Measurements from ENCODE around the gene BPIFA1. TPM values are rescaled to one million over a fixed set of nuclear protein-coding genes. Genes with fewer than 3 reads are reported as not detected.

BPIFA1 gene
- total and polyA plus RNA-seq, 2 experiments from 2014 or later, result not detected

DNA sequence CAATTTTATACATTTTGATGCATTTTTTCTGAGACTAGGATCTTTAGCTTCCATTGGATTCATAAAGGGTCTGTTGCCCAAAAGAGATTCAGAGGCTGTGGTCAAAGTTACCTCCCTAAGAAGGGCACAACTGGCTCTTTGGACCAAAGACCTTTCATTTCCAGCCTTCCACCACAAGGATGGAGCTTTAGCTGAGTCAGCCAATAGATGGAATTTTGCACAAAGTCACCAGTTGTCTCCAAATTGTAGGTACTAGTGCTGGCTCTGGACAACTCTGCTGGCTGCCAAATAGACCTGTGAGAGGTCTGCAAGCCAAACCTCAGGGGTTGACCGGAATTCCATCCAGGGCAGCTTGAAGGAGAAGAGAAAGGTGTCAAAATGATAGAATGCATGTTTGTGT, 555 bp downstream of the BPIFA1 start:
- Histone ChIP-seq H3K4me3 (no peak overlapping the region), H2AFZ (no peak overlapping the region), H3K36me3 (ENCODE audit: insufficient read depth) (no peaks in the 10 kb centered on the region), H3F3A (replicated peaks; ENCODE audit: low read depth) (no peaks in the 10 kb centered on the region), H3K9me2 (ENCODE audit: insufficient read depth) (no peaks in the 10 kb centered on the region; the same call in 1 of the 2 replicates), H3K79me2 (replicated peaks; ENCODE audit: insufficient read depth) (no peaks in the 10 kb centered on the region), H3K4me2 (no peak overlapping the region), H4K20me1 (replicated peaks; ENCODE audit: insufficient read depth) (no peaks in the 10 kb centered on the region), H3K27ac (ENCODE audit: low read depth) (no peak overlapping the region), H3K27me3 (ENCODE audit: insufficient read depth) (no peaks in the 10 kb centered on the region), H3K4me1 (ENCODE audit: insufficient read depth) (no peaks in the 10 kb centered on the region)
- DNase-seq (ENCODE audit: low spot score) (no peak), ATAC-seq (no peak)
- TF ChIP-seq, protein P1, sequence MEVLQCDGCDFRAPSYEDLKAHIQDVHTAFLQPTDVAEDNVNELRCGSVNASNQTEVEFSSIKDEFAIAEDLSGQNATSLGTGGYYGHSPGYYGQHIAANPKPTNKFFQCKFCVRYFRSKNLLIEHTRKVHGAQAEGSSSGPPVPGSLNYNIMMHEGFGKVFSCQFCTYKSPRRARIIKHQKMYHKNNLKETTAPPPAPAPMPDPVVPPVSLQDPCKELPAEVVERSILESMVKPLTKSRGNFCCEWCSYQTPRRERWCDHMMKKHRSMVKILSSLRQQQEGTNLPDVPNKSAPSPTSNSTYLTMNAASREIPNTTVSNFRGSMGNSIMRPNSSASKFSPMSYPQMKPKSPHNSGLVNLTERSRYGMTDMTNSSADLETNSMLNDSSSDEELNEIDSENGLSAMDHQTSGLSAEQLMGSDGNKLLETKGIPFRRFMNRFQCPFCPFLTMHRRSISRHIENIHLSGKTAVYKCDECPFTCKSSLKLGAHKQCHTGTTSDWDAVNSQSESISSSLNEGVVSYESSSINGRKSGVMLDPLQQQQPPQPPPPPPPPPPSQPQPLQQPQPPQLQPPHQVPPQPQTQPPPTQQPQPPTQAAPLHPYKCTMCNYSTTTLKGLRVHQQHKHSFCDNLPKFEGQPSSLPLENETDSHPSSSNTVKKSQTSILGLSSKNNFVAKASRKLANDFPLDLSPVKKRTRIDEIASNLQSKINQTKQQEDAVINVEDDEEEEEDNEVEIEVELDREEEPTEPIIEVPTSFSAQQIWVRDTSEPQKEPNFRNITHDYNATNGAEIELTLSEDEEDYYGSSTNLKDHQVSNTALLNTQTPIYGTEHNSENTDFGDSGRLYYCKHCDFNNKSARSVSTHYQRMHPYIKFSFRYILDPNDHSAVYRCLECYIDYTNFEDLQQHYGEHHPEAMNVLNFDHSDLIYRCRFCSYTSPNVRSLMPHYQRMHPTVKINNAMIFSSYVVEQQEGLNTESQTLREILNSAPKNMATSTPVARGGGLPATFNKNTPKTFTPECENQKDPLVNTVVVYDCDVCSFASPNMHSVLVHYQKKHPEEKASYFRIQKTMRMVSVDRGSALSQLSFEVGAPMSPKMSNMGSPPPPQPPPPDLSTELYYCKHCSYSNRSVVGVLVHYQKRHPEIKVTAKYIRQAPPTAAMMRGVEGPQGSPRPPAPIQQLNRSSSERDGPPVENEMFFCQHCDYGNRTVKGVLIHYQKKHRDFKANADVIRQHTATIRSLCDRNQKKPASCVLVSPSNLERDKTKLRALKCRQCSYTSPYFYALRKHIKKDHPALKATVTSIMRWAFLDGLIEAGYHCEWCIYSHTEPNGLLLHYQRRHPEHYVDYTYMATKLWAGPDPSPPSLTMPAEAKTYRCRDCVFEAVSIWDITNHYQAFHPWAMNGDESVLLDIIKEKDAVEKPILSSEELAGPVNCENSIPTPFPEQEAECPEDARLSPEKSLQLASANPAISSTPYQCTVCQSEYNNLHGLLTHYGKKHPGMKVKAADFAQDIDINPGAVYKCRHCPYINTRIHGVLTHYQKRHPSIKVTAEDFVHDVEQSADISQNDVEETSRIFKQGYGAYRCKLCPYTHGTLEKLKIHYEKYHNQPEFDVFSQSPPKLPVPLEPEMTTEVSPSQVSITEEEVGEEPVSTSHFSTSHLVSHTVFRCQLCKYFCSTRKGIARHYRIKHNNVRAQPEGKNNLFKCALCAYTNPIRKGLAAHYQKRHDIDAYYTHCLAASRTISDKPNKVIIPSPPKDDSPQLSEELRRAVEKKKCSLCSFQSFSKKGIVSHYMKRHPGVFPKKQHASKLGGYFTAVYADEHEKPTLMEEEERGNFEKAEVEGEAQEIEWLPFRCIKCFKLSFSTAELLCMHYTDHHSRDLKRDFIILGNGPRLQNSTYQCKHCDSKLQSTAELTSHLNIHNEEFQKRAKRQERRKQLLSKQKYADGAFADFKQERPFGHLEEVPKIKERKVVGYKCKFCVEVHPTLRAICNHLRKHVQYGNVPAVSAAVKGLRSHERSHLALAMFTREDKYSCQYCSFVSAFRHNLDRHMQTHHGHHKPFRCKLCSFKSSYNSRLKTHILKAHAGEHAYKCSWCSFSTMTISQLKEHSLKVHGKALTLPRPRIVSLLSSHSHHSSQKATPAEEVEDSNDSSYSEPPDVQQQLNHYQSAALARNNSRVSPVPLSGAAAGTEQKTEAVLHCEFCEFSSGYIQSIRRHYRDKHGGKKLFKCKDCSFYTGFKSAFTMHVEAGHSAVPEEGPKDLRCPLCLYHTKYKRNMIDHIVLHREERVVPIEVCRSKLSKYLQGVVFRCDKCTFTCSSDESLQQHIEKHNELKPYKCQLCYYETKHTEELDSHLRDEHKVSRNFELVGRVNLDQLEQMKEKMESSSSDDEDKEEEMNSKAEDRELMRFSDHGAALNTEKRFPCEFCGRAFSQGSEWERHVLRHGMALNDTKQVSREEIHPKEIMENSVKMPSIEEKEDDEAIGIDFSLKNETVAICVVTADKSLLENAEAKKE (CRISPR knock-in tag; IDR thresholded peaks at IDR 0.05), result no peak
- TF ChIP-seq NANOG (IDR thresholded peaks at IDR 0.05; ENCODE audit: borderline replicate concordance) (no peak), POLR2AphosphoS5 (IDR thresholded peaks at IDR 0.05; ENCODE audit: low read depth) (no peak)
- TF ChIP-seq, protein P2, sequence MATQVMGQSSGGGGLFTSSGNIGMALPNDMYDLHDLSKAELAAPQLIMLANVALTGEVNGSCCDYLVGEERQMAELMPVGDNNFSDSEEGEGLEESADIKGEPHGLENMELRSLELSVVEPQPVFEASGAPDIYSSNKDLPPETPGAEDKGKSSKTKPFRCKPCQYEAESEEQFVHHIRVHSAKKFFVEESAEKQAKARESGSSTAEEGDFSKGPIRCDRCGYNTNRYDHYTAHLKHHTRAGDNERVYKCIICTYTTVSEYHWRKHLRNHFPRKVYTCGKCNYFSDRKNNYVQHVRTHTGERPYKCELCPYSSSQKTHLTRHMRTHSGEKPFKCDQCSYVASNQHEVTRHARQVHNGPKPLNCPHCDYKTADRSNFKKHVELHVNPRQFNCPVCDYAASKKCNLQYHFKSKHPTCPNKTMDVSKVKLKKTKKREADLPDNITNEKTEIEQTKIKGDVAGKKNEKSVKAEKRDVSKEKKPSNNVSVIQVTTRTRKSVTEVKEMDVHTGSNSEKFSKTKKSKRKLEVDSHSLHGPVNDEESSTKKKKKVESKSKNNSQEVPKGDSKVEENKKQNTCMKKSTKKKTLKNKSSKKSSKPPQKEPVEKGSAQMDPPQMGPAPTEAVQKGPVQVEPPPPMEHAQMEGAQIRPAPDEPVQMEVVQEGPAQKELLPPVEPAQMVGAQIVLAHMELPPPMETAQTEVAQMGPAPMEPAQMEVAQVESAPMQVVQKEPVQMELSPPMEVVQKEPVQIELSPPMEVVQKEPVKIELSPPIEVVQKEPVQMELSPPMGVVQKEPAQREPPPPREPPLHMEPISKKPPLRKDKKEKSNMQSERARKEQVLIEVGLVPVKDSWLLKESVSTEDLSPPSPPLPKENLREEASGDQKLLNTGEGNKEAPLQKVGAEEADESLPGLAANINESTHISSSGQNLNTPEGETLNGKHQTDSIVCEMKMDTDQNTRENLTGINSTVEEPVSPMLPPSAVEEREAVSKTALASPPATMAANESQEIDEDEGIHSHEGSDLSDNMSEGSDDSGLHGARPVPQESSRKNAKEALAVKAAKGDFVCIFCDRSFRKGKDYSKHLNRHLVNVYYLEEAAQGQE (IDR thresholded peaks at IDR 0.05; ENCODE audit: unreplicated experiment), result no peak
- H3K4me1 Mint-ChIP-seq, result no peaks in the 10 kb centered on the region; the same call in 2 of the 3 replicates
- H3K4me3 Mint-ChIP-seq, result no peak overlapping the region
- no peaks in the 10 kb centered on the region for H3K27me3 Mint-ChIP-seq (ENCODE audit: insufficient read depth, low read depth, poor library complexity)
- H3K9me3 Mint-ChIP-seq, result no peaks in the 10 kb centered on the region
- H3K27ac Mint-ChIP-seq, result no peak overlapping the region
- H3K36me3 Mint-ChIP-seq (ENCODE audit: low read depth), result no peaks in the 10 kb centered on the region; the same call in 2 of the 3 replicates

All from GM23338 (cell line).